Gastrocnemius medialis (tissue), 4 donors: Measurements from ENCODE around the gene SEC61B.

Experiments used
- CTCF ChIP-seq, 5 experiments: fragments of 450-650 bp in 3 of 5; fragments of 200-600 bp in 2 of 5; sonication (generic) in 2 of 5; IDR thresholded peaks in 4 of 5; conservative IDR thresholded peaks in 1 of 5; 1 replicate in 4 of 5; 2 replicates in 1 of 5; pipeline ENCODE4 v1.5.1; 2016 to 2019; ENCODE audit warnings: antibody characterized with exemption in 5 of 5, mild to moderate bottlenecking in 3 of 5, moderate library complexity in 3 of 5
- POLR2A ChIP-seq, 2 donors: fragments of 450-650 bp; IDR thresholded peaks; one replicate each; pipeline ENCODE4 v1.6.1; 2017; ENCODE audit warnings: antibody characterized with exemption in 2 of 2, mild to moderate bottlenecking in 2 of 2, moderate library complexity in 2 of 2

DNA sequence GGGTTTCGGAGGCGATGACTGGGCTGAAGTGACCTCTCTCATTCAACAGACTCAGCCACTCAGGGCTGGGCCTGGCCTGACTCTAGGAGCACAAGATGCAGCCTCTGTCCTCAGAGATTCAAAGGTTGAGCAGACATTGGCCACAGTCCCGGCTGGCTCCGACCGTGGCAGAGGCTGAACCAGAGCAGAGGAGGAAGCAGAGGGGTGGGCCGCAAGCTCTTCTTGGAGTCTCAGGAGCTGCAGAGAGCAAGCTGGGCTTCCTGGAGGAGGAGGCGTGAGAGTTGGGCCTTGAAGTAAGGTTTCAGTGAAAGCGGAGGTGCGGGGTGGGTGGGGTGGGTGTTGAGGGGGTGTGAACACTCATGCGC, 38.0 kb upstream of the SEC61B start:
- TF ChIP-seq CTCF (IDR thresholded peaks at IDR 0.05 in 4 of 5, conservative IDR thresholded peaks at IDR 0.05 in 1 of 5) = no peak
- TF ChIP-seq POLR2A (IDR thresholded peaks at IDR 0.05) = no peak
